HEK293T (cell line): ENCODE measurements around the gene HIVEP2.

Experiments used
- FOXA1 ChIP-seq: fragments of 450-650 bp; IDR thresholded peaks from 2 replicates; pipeline ENCODE4 v1.6.1; 2016; ENCODE audit warnings: mild to moderate bottlenecking
- SUZ12 ChIP-seq: fragments of 450-650 bp; IDR thresholded peaks from 2 replicates; pipeline ENCODE4 v1.6.1; 2016; ENCODE audit warnings: mild to moderate bottlenecking

GRCh38 chr6:142706210-142706609, 238.8 kb downstream of the HIVEP2 start:
- TF ChIP-seq FOXA1: no peak
- no peak for TF ChIP-seq SUZ12
